HepG2 (cell line): ENCODE results near the gene SLC35B2. TPM values are rescaled to one million over a fixed set of nuclear protein-coding genes. Genes with fewer than 3 reads are reported as not detected.

ENCODE experiments used
- BRCA1 ChIP-seq: sonication (generic); formaldehyde crosslinking; IDR thresholded peaks from 2 replicates; pipeline ENCODE4 v1.4.0; 2020; ENCODE audit warnings: missing genetic modification reagents
- CENPX ChIP-seq: sonication (generic); formaldehyde crosslinking; IDR thresholded peaks from 2 replicates; pipeline ENCODE4 v1.9.0; 2021; ENCODE audit warnings: mild to moderate bottlenecking, missing genetic modification reagents, moderate library complexity
- GPN1 ChIP-seq: sonication (generic); formaldehyde crosslinking; IDR thresholded peaks from 2 replicates; pipeline ENCODE4 v1.5.1; 2020; ENCODE audit warnings: missing genetic modification reagents, borderline replicate concordance
- KMT2A ChIP-seq: sonication (generic); formaldehyde crosslinking; IDR thresholded peaks from 2 replicates; pipeline ENCODE4 v1.4.0; 2020; ENCODE audit warnings: missing genetic modification reagents
- MBNL3 ChIP-seq: fragments of 250-450 bp; sonication (Bioruptor Pico); conservative IDR thresholded peaks from 2 replicates; pipeline ENCODE4 v1.8.0; 2022; ENCODE audit warnings: mild to moderate bottlenecking, inconsistent platforms
- SRF ChIP-seq: IDR thresholded peaks from 2 replicates; pipeline ENCODE4 v1.6.1; 2011; ENCODE audit warnings: mild to moderate bottlenecking, low read depth, low read length, moderate library complexity
- SUZ12 ChIP-seq: fragments of 150-350 bp; IDR thresholded peaks from 2 replicates; pipeline ENCODE4 v1.6.1; 2014; ENCODE audit warnings: low read depth, low read length
- ZFP1 ChIP-seq: IDR thresholded peaks from 2 replicates; pipeline ENCODE4 v1.6.1; 2016
- ZNF713 ChIP-seq: sonication (generic); formaldehyde crosslinking; IDR thresholded peaks from 2 replicates; pipeline ENCODE4 v1.4.0; 2020; ENCODE audit warnings: mild to moderate bottlenecking, missing genetic modification reagents
- ZNF792 ChIP-seq: IDR thresholded peaks from 2 replicates; pipeline ENCODE4 v1.6.1; 2016
- polyA plus RNA-seq, 8 experiments: library from polyadenylated mRNA; depleted of rRNA in 3 of 8; stranded (reverse) in 7 of 8; unstranded in 1 of 8; fragments of >200 nt; fragmentation: Illumina TruSeq in 4 of 8; extraction: Trizol in 4 of 8; gene quantifications; 2 replicates each; pipeline versions ENCODE4 v1.2.1 to v1.2.3, GENCODE V29; 2011 to 2016; ENCODE audit warnings: low read depth in 4 of 8, missing spikeins in 1 of 8, mixed read lengths in 1 of 8; ENCODE audit not compliant: insufficient read depth in 1 of 8
- total RNA-seq, 5 experiments: library from RNA; depleted of rRNA; stranded (reverse); fragments of >200 nt; fragmentation: Illumina TruSeq; extraction: Trizol; gene quantifications; 2 replicates each; pipeline ENCODE4 v1.2.3, GENCODE V29; 2016; ENCODE audit warnings: low read depth in 1 of 5
- TF ChIP-seq, protein P1 (sequence below): sonication (generic); formaldehyde crosslinking; IDR thresholded peaks from 2 replicates; pipeline ENCODE4 v1.4.0; 2020; ENCODE audit warnings: mild to moderate bottlenecking, missing genetic modification reagents
- TF ChIP-seq, protein P2 (sequence below): sonication (generic); formaldehyde crosslinking; IDR thresholded peaks from 2 replicates; pipeline ENCODE4 v1.4.0; 2020; ENCODE audit warnings: mild to moderate bottlenecking, missing genetic modification reagents
- TF ChIP-seq, protein P3 (sequence below): IDR thresholded peaks from 2 replicates; pipeline ENCODE4 v1.6.1; 2016; ENCODE audit warnings: low read depth, missing genetic modification reagents, missing compliant biosample characterization
- TF ChIP-seq, protein P4 (sequence below): sonication (generic); formaldehyde crosslinking; IDR thresholded peaks from 2 replicates; pipeline ENCODE4 v1.8.0; 2023; ENCODE audit warnings: mild to moderate bottlenecking, missing genetic modification reagents
- TF ChIP-seq, protein P5 (sequence below): sonication (generic); formaldehyde crosslinking; IDR thresholded peaks from 2 replicates; pipeline ENCODE4 v1.4.0; 2020; ENCODE audit warnings: mild to moderate bottlenecking, missing genetic modification reagents

The SLC35B2 gene
- total and polyA plus RNA-seq, 2 of the 13 experiments (the other 11 are each of a cell fraction or from before 2014, with no cell fraction given) = 61.1 to 148 TPM

DNA sequence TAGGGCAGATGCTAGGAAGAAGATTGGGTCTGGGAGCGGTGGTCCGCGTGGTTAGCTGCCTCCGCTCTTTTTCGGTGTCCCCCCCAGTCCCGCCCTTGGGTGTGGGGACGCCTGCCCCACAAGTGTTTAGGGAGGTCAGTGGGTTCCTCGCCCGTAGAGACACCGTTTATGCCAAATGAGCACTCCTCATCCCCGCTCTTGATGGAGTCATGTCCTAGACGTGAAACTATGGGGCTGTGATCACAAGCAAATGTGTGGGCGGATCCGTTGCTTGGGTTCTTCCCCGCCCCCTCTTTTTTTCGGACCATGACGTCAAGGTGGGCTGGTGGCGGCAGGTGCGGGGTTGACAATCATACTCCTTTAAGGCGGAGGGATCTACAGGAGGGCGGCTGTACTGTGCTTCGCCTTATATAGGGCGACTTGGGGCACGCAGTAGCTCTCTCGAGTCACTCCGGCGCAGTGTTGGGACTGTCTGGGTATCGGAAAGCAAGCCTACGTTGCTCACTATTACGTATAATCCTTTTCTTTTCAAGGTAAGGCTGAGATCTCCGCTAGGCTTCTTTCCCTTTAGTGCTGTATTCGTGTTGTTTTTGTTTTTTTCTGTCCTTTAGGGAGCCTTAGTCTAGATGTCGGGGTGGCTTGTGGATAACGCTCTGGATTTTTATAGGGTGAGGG is 10.5 kb downstream of the SLC35B2 start, which contains the start of gene HSP90AB1 (continued):
- TF ChIP-seq, protein P1, sequence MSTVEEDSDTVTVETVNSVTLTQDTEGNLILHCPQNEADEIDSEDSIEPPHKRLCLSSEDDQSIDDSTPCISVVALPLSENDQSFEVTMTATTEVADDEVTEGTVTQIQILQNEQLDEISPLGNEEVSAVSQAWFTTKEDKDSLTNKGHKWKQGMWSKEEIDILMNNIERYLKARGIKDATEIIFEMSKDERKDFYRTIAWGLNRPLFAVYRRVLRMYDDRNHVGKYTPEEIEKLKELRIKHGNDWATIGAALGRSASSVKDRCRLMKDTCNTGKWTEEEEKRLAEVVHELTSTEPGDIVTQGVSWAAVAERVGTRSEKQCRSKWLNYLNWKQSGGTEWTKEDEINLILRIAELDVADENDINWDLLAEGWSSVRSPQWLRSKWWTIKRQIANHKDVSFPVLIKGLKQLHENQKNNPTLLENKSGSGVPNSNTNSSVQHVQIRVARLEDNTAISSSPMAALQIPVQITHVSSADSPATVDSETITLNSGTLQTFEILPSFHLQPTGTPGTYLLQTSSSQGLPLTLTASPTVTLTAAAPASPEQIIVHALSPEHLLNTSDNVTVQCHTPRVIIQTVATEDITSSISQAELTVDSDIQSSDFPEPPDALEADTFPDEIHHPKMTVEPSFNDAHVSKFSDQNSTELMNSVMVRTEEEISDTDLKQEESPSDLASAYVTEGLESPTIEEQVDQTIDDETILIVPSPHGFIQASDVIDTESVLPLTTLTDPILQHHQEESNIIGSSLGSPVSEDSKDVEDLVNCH = peak; percentile 93; the same call in 1 of the 2 replicates
- TF ChIP-seq SUZ12 (no peak), KMT2A (CRISPR knock-in tag) (no peak), ZNF792 (CRISPR knock-in tag) (peak; percentile 66), GPN1 (CRISPR knock-in tag) (no peak), SRF (0 out of 2 replicates have a peak, but pooled peaks have one; percentile 3), MBNL3 (CRISPR knock-in tag) (no peak), BRCA1 (CRISPR knock-in tag) (peak; percentile 46; the same call in 1 of the 2 replicates), ZNF713 (CRISPR knock-in tag) (no peak), CENPX (CRISPR knock-in tag) (no peak), ZFP1 (no peak; the same call in 1 of the 2 replicates)
- TF ChIP-seq, protein P2, sequence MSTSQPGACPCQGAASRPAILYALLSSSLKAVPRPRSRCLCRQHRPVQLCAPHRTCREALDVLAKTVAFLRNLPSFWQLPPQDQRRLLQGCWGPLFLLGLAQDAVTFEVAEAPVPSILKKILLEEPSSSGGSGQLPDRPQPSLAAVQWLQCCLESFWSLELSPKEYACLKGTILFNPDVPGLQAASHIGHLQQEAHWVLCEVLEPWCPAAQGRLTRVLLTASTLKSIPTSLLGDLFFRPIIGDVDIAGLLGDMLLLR (CRISPR knock-in tag) = 0 out of 2 replicates have a peak, but pooled peaks have one; percentile 6
- TF ChIP-seq, protein P3, sequence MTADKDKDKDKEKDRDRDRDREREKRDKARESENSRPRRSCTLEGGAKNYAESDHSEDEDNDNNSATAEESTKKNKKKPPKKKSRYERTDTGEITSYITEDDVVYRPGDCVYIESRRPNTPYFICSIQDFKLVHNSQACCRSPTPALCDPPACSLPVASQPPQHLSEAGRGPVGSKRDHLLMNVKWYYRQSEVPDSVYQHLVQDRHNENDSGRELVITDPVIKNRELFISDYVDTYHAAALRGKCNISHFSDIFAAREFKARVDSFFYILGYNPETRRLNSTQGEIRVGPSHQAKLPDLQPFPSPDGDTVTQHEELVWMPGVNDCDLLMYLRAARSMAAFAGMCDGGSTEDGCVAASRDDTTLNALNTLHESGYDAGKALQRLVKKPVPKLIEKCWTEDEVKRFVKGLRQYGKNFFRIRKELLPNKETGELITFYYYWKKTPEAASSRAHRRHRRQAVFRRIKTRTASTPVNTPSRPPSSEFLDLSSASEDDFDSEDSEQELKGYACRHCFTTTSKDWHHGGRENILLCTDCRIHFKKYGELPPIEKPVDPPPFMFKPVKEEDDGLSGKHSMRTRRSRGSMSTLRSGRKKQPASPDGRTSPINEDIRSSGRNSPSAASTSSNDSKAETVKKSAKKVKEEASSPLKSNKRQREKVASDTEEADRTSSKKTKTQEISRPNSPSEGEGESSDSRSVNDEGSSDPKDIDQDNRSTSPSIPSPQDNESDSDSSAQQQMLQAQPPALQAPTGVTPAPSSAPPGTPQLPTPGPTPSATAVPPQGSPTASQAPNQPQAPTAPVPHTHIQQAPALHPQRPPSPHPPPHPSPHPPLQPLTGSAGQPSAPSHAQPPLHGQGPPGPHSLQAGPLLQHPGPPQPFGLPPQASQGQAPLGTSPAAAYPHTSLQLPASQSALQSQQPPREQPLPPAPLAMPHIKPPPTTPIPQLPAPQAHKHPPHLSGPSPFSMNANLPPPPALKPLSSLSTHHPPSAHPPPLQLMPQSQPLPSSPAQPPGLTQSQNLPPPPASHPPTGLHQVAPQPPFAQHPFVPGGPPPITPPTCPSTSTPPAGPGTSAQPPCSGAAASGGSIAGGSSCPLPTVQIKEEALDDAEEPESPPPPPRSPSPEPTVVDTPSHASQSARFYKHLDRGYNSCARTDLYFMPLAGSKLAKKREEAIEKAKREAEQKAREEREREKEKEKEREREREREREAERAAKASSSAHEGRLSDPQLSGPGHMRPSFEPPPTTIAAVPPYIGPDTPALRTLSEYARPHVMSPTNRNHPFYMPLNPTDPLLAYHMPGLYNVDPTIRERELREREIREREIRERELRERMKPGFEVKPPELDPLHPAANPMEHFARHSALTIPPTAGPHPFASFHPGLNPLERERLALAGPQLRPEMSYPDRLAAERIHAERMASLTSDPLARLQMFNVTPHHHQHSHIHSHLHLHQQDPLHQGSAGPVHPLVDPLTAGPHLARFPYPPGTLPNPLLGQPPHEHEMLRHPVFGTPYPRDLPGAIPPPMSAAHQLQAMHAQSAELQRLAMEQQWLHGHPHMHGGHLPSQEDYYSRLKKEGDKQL (CRISPR knock-in tag) = no peak; the same call in 1 of the 2 replicates
- TF ChIP-seq, protein P4, sequence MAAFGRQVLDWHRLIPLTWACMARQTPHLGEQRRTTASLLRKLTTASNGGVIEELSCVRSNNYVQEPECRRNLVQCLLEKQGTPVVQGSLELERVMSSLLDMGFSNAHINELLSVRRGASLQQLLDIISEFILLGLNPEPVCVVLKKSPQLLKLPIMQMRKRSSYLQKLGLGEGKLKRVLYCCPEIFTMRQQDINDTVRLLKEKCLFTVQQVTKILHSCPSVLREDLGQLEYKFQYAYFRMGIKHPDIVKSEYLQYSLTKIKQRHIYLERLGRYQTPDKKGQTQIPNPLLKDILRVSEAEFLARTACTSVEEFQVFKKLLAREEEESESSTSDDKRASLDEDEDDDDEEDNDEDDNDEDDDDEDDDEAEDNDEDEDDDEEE (CRISPR knock-in tag) = peak; percentile 96; the same call in 1 of the 2 replicates
- TF ChIP-seq, protein P5, sequence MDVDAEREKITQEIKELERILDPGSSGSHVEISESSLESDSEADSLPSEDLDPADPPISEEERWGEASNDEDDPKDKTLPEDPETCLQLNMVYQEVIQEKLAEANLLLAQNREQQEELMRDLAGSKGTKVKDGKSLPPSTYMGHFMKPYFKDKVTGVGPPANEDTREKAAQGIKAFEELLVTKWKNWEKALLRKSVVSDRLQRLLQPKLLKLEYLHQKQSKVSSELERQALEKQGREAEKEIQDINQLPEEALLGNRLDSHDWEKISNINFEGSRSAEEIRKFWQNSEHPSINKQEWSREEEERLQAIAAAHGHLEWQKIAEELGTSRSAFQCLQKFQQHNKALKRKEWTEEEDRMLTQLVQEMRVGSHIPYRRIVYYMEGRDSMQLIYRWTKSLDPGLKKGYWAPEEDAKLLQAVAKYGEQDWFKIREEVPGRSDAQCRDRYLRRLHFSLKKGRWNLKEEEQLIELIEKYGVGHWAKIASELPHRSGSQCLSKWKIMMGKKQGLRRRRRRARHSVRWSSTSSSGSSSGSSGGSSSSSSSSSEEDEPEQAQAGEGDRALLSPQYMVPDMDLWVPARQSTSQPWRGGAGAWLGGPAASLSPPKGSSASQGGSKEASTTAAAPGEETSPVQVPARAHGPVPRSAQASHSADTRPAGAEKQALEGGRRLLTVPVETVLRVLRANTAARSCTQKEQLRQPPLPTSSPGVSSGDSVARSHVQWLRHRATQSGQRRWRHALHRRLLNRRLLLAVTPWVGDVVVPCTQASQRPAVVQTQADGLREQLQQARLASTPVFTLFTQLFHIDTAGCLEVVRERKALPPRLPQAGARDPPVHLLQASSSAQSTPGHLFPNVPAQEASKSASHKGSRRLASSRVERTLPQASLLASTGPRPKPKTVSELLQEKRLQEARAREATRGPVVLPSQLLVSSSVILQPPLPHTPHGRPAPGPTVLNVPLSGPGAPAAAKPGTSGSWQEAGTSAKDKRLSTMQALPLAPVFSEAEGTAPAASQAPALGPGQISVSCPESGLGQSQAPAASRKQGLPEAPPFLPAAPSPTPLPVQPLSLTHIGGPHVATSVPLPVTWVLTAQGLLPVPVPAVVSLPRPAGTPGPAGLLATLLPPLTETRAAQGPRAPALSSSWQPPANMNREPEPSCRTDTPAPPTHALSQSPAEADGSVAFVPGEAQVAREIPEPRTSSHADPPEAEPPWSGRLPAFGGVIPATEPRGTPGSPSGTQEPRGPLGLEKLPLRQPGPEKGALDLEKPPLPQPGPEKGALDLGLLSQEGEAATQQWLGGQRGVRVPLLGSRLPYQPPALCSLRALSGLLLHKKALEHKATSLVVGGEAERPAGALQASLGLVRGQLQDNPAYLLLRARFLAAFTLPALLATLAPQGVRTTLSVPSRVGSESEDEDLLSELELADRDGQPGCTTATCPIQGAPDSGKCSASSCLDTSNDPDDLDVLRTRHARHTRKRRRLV (CRISPR knock-in tag) = no peak
